ENCODE data around the gene NEK1.

NEK1 gene

GRCh38 chr4:169372791-169373190 lies 239.6 kb downstream of the NEK1 start:
- no peaks in the 10 kb centered on the region for H3K4me1 ChIP-seq (ENCODE audit: low read length)
- no peaks in the 10 kb centered on the region for H3K27me3 ChIP-seq (replicated peaks; ENCODE audit: insufficient read depth, low read length)
- no peaks in the 10 kb centered on the region for H3K9me2 ChIP-seq (replicated peaks; ENCODE audit: insufficient read depth, low read length)
- H3K79me2 ChIP-seq (ENCODE audit: low read length): no peaks in the 10 kb centered on the region
- TF ChIP-seq EZH2 (optimal IDR thresholded peaks at IDR 0.05; ENCODE audit: low read depth, low read length) (no peak), EZH2phosphoT487 (IDR thresholded peaks at IDR 0.05; ENCODE audit: low read length) (no peak)
- TF ChIP-seq, protein P1, sequence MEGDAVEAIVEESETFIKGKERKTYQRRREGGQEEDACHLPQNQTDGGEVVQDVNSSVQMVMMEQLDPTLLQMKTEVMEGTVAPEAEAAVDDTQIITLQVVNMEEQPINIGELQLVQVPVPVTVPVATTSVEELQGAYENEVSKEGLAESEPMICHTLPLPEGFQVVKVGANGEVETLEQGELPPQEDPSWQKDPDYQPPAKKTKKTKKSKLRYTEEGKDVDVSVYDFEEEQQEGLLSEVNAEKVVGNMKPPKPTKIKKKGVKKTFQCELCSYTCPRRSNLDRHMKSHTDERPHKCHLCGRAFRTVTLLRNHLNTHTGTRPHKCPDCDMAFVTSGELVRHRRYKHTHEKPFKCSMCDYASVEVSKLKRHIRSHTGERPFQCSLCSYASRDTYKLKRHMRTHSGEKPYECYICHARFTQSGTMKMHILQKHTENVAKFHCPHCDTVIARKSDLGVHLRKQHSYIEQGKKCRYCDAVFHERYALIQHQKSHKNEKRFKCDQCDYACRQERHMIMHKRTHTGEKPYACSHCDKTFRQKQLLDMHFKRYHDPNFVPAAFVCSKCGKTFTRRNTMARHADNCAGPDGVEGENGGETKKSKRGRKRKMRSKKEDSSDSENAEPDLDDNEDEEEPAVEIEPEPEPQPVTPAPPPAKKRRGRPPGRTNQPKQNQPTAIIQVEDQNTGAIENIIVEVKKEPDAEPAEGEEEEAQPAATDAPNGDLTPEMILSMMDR (IDR thresholded peaks at IDR 0.05; ENCODE audit: low read length): no peak
- no peaks in the 10 kb centered on the region for H3F3A ChIP-seq (ENCODE audit: insufficient read depth, low read length)
- no peaks in the 10 kb centered on the region for H4K20me1 ChIP-seq (ENCODE audit: insufficient read depth, low read length)
- no peak for DNase-seq
- H3K36me3 ChIP-seq (replicated peaks; ENCODE audit: insufficient read depth, low read length): no peaks in the 10 kb centered on the region
- no peak overlapping the region for H3K9ac ChIP-seq (ENCODE audit: low read length)
- no peak overlapping the region for H3K4me2 ChIP-seq (ENCODE audit: low read depth, low read length)
- H3K27ac ChIP-seq (ENCODE audit: low read length): no peak overlapping the region
- H3K9me3 ChIP-seq (replicated peaks; ENCODE audit: insufficient read depth, low read length): no peaks in the 10 kb centered on the region
- H3K4me3 ChIP-seq (ENCODE audit: low read length): no peak overlapping the region
- no peak overlapping the region for H2AFZ ChIP-seq (ENCODE audit: low read length)

- H3K27ac ChIP-seq (ENCODE audit: low read length): no peak overlapping the region
- no peak for DNase-seq
- no peaks in the 10 kb centered on the region for H3F3A ChIP-seq (ENCODE audit: insufficient read depth, low read length)
- no peaks in the 10 kb centered on the region for H4K20me1 ChIP-seq (ENCODE audit: insufficient read depth, low read length)
- H3K4me2 ChIP-seq (ENCODE audit: low read depth, low read length): no peak overlapping the region
- H2AFZ ChIP-seq (ENCODE audit: low read length): no peak overlapping the region
- H3K9ac ChIP-seq (ENCODE audit: low read length): no peak overlapping the region
- no peaks in the 10 kb centered on the region for H3K9me3 ChIP-seq (replicated peaks; ENCODE audit: insufficient read depth, low read length)
- no peaks in the 10 kb centered on the region for H3K79me2 ChIP-seq (ENCODE audit: low read length)
- no peak overlapping the region for H3K4me3 ChIP-seq (ENCODE audit: low read length)
- TF ChIP-seq EZH2 (optimal IDR thresholded peaks at IDR 0.05; ENCODE audit: low read depth, low read length): no peak
- TF ChIP-seq, protein P1 (IDR thresholded peaks at IDR 0.05; ENCODE audit: low read length): no peak
- TF ChIP-seq EZH2phosphoT487 (IDR thresholded peaks at IDR 0.05; ENCODE audit: low read length): no peak
- H3K4me1 ChIP-seq (ENCODE audit: low read length): no peaks in the 10 kb centered on the region
- no peaks in the 10 kb centered on the region for H3K27me3 ChIP-seq (replicated peaks; ENCODE audit: insufficient read depth, low read length)
- no peaks in the 10 kb centered on the region for H3K9me2 ChIP-seq (replicated peaks; ENCODE audit: insufficient read depth, low read length)
- no peaks in the 10 kb centered on the region for H3K36me3 ChIP-seq (replicated peaks; ENCODE audit: insufficient read depth, low read length)
These were observed 242.7 kb downstream of the NEK1 start for GRCh38 chr4:169369634-169370033.

GRCh38 chr4:169367826-169368225 lies 244.6 kb downstream of the NEK1 start:
- Histone ChIP-seq H4K20me1 (ENCODE audit: insufficient read depth, low read length) (no peaks in the 10 kb centered on the region), H3K79me2 (ENCODE audit: low read length) (no peaks in the 10 kb centered on the region), H3F3A (ENCODE audit: insufficient read depth, low read length) (no peaks in the 10 kb centered on the region), H3K4me3 (ENCODE audit: low read length) (no peak overlapping the region), H3K27me3 (replicated peaks; ENCODE audit: insufficient read depth, low read length) (no peaks in the 10 kb centered on the region), H2AFZ (ENCODE audit: low read length) (no peak overlapping the region), H3K9ac (ENCODE audit: low read length) (no peak overlapping the region), H3K27ac (ENCODE audit: low read length) (no peak overlapping the region), H3K36me3 (replicated peaks; ENCODE audit: insufficient read depth, low read length) (no peaks in the 10 kb centered on the region), H3K9me2 (replicated peaks; ENCODE audit: insufficient read depth, low read length) (no peaks in the 10 kb centered on the region), H3K4me2 (ENCODE audit: low read depth, low read length) (no peak overlapping the region), H3K9me3 (replicated peaks; ENCODE audit: insufficient read depth, low read length) (no peaks in the 10 kb centered on the region), H3K4me1 (ENCODE audit: low read length) (no peaks in the 10 kb centered on the region)
- DNase-seq: no peak
- TF ChIP-seq, protein P1 (IDR thresholded peaks at IDR 0.05; ENCODE audit: low read length): no peak
- no peak for TF ChIP-seq EZH2 (optimal IDR thresholded peaks at IDR 0.05; ENCODE audit: low read depth, low read length)
- no peak for TF ChIP-seq EZH2phosphoT487 (IDR thresholded peaks at IDR 0.05; ENCODE audit: low read length)

Data from MM.1S (cell line).